AG09309 (cell line): ENCODE data around the gene SIGLEC11.

Source experiments
- DNase-seq: peaks from one replicate; pipeline ENCODE4 v3.0.0-alpha.2; 2010; ENCODE audit warnings: low read depth
- H3K4me3 ChIP-seq: 2 replicates; pipeline ENCODE4 v1.5.1; 2011; ENCODE audit warnings: mild to moderate bottlenecking, low read depth, low read length, moderate library complexity; ENCODE audit not compliant: control insufficient read depth
- CTCF ChIP-seq: IDR thresholded peaks from 2 replicates; pipeline ENCODE4 v1.5.1; 2011; ENCODE audit warnings: mild to moderate bottlenecking, low read depth, low read length, inconsistent platforms; ENCODE audit not compliant: insufficient read depth, control insufficient read depth; ENCODE audit errors: missing control alignments

The SIGLEC11 gene

GRCh38 chr19:49983645-49984229 is 22.8 kb upstream of the SIGLEC11 start:
- peak; percentile 88 for TF ChIP-seq CTCF
- no peak for DNase-seq
- no peak overlapping the region for H3K4me3 ChIP-seq

- no peak overlapping the region for H3K4me3 ChIP-seq
- no peak for DNase-seq
- no peak for TF ChIP-seq CTCF
Observed at GRCh38 chr19:49981603-49982593, 20.9 kb upstream of the SIGLEC11 start.

GRCh38 chr19:49978324-49978723 is 17.4 kb upstream of the SIGLEC11 start:
- H3K4me3 ChIP-seq: no peak overlapping the region
- no peak for TF ChIP-seq CTCF
- DNase-seq: no peak

GRCh38 chr19:49977881-49978280 is 16.9 kb upstream of the SIGLEC11 start:
- DNase-seq: no peak
- no peak overlapping the region for H3K4me3 ChIP-seq
- no peak for TF ChIP-seq CTCF

- H3K4me3 ChIP-seq: no peak overlapping the region
- no peak for TF ChIP-seq CTCF
- no peak for DNase-seq
Observed at GRCh38 chr19:49977076-49977475, 16.1 kb upstream of the SIGLEC11 start.

- H3K4me3 ChIP-seq: no peak overlapping the region
- no peak for TF ChIP-seq CTCF
- no peak for DNase-seq
Observed at GRCh38 chr19:49976496-49976895, 15.5 kb upstream of the SIGLEC11 start.
